Adipose tissue (tissue), 3 donors: ENCODE data around the gene STK31. TPM values are rescaled to one million over a fixed set of nuclear protein-coding genes. Genes with fewer than 3 reads are reported as not detected.
"Not testable (repeated sequence)": the region's sequence is repeated elsewhere in the genome, so short reads cannot be mapped to it uniquely, and the experiment has no call there.

Source experiments
- H3K27ac ChIP-seq: one replicate; pipeline ENCODE4 v1.5.1; 2013; ENCODE audit warnings: low read depth, low read length
- WGBS, 3 donors: extraction: QIAGEN DNeasy Blood & Tissue Kit; methylation state at CpG; one replicate each; pipeline ENCODE4 v1.1.7; 2013; 5-methylcytosine and 5-hydroxymethylcytosine counted together
- polyA plus RNA-seq, 3 donors: library from polyadenylated mRNA; stranded (reverse); fragments of 200-250 nt; gene quantifications; one replicate each; pipeline ENCODE4 v1.2.3, GENCODE V29; 2013
- donor health status: healthy with polysubstance abuse.
- donor health status: Bipolar disorder and iron deficiency.
- donor health status: healthy.

Gene STK31
- polyA plus RNA-seq, 3 donors = 0.13 to 0.49 (median 0.34) TPM

DNA sequence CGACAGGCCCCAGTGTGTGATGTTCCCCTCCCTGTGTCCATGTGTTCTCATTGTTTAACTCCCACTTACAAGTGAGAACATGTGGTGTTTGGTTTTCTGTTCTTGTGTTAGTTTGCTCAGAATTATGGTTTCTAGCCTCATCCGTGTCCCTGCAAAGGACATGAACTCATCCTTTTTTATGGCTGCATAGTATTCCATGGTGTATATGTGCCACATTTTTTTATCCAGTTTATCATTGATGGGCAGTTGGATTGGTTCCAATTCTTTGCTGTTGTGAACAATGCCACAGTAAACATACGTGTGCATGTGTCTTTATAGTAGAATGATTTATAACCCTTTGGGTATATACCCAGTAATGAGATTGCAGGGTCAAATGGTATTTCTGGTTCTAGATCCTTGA is 166.5 kb downstream of the STK31 start:
- not testable (repeated sequence) for H3K27ac ChIP-seq
- 57 to 80% (median 74%) methylated on average over 3 of the region's 3 CpGs for WGBS, 3 donors

Other genes with a start within 250 kb of the STK31 start
- under 1 TPM; 0.07 to 0.68 (median 0.45) TPM for gene IGF2BP3, start 239.7 kb upstream of the STK31 start, polyA plus RNA-seq
- 10 to 100 TPM; 19.4 to 65.8 (median 37.2) TPM for gene TRA2A, start 178.2 kb upstream of the STK31 start, polyA plus RNA-seq
- gene CCDC126, start 112.8 kb upstream of the STK31 start, polyA plus RNA-seq = 1 to 10 TPM; 4.3 to 5.4 (median 4.7) TPM
- gene FAM221A, start 30.0 kb upstream of the STK31 start, polyA plus RNA-seq = 10 to 100 TPM in 1 of 3 donors, 1 to 10 TPM in 2; 3.1 to 14.7 (median 6.4) TPM